ENCODE data around the gene CLEC4D. TPM values are rescaled to one million over a fixed set of nuclear protein-coding genes. Genes with fewer than 3 reads are reported as not detected.

Gene CLEC4D
- total and polyA plus RNA-seq, 9 donors = 0.05 to 0.35 (median 0.15) TPM; not detected in 6

DNA sequence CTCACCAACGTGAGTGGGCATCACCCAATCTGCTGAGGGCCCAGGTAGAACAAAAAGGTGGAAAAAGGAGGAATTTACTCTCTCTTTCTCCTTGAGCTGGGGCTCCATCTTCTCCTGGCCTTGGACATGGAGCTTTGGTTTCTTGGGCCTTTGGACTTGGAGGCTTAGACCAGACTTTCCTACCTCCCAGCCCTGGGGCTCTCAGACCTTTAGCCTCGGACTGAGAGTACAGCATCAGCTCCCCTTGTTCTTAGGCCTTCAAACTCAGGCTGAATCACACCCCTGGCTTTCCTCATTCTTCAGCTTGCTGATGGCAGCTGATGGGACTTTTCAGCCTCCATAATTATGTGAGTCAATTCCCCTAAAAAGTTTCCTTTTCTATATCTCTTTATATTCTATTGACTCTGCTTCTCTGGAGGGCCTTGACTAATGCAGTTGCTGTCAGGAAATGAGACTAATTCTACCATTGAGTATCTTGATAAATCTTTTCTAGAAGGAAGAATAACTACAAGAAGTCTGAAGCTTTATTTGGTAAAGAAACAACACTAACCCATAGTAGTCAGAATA is 43.3 kb downstream of the CLEC4D start:
- no peak overlapping the region for H3K27ac ChIP-seq
- H3K9me3 ChIP-seq = no peaks in the 10 kb centered on the region
- no peak for TF ChIP-seq EP300 (IDR thresholded peaks at IDR 0.05)
- no peak overlapping the region for H3K4me3 ChIP-seq
- no peak for DNase-seq
- no peaks in the 10 kb centered on the region for H3K36me3 ChIP-seq
- 48 to 65% (median 62%) methylated on average over 2 of the region's 2 CpGs for WGBS, 3 donors
- no peaks in the 10 kb centered on the region for H3K27me3 ChIP-seq
- no peaks in the 10 kb centered on the region for H3K4me1 ChIP-seq (ENCODE audit: insufficient read depth)
- intact Hi-C loops (cut with DNase I) = no loop called here

DNA sequence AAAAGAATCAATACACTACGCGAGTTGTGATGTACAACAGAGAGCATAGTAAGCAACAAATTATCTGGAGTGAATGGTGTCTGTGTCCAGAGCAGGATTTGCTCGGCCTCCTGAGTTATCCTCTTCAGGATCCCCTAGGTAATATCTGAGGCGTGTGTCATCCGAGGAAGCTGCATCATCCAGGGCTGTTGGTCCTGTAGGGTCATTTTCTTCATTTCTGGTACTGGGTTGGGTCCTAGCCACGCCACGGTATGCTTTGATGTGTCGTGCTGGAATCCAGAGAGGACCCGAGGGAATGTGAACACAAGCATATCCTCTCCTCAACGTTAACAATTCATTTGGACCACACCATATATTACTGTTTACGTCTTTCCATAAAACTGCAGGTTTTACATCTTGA is 46.4 kb downstream of the CLEC4D start:
- Histone ChIP-seq H3K4me3 (no peak overlapping the region), H3K27me3 (no peaks in the 10 kb centered on the region), H3K4me1 (ENCODE audit: insufficient read depth) (no peaks in the 10 kb centered on the region), H3K9me3 (no peaks in the 10 kb centered on the region), H3K36me3 (no peaks in the 10 kb centered on the region), H3K27ac (no peak overlapping the region)
- intact Hi-C loops (cut with DNase I) = no loop called here
- DNase-seq = no peak
- TF ChIP-seq EP300 (IDR thresholded peaks at IDR 0.05) (no peak), CTCF (IDR thresholded peaks at IDR 0.05) (no peak), POLR2A (IDR thresholded peaks at IDR 0.05) (no peak)
- WGBS, 3 donors = 75 to 84% (median 79%) methylated on average over 11 of the region's 11 CpGs

- DNase-seq = no peak
- Histone ChIP-seq H3K27ac (no peak overlapping the region), H3K4me1 (ENCODE audit: insufficient read depth) (no peaks in the 10 kb centered on the region), H3K9me3 (no peaks in the 10 kb centered on the region), H3K27me3 (no peaks in the 10 kb centered on the region), H3K36me3 (no peaks in the 10 kb centered on the region), H3K4me3 (no peak overlapping the region)
- intact Hi-C loops (cut with DNase I) = no loop called here
- 11 to 38% (median 17%) methylated on average over 4 of the region's 4 CpGs for WGBS, 3 donors
- no peak for TF ChIP-seq CTCF (IDR thresholded peaks at IDR 0.05)
- TF ChIP-seq EP300 (IDR thresholded peaks at IDR 0.05) = no peak
- TF ChIP-seq POLR2A (IDR thresholded peaks at IDR 0.05) = no peak
Measured at GRCh38 chr12:8561011-8561410, 47.7 kb downstream of the CLEC4D start.

- DNase-seq = no peak
- H3K27ac ChIP-seq = no peak overlapping the region
- TF ChIP-seq EP300 (IDR thresholded peaks at IDR 0.05) (no peak), POLR2A (IDR thresholded peaks at IDR 0.05) (no peak), CTCF (IDR thresholded peaks at IDR 0.05) (no peak)
- no peaks in the 10 kb centered on the region for H3K27me3 ChIP-seq
- H3K36me3 ChIP-seq = no peaks in the 10 kb centered on the region
- H3K4me1 ChIP-seq (ENCODE audit: insufficient read depth) = no peaks in the 10 kb centered on the region
- intact Hi-C loops (cut with DNase I) = no loop called here
- no peak overlapping the region for H3K4me3 ChIP-seq
- 91 to 94% (median 92%) methylated on average over 6 of the region's 6 CpGs for WGBS, 3 donors
- H3K9me3 ChIP-seq = no peaks in the 10 kb centered on the region
Measured at GRCh38 chr12:8562310-8562709, 49.0 kb downstream of the CLEC4D start.

GRCh38 chr12:8563356-8563755 is 50.1 kb downstream of the CLEC4D start:
- Histone ChIP-seq H3K4me3 (no peak overlapping the region), H3K36me3 (no peaks in the 10 kb centered on the region), H3K27me3 (no peaks in the 10 kb centered on the region), H3K9me3 (no peaks in the 10 kb centered on the region), H3K27ac (no peak overlapping the region), H3K4me1 (ENCODE audit: insufficient read depth) (no peaks in the 10 kb centered on the region)
- 62 to 72% (median 70%) methylated on average over 3 of the region's 3 CpGs for WGBS, 3 donors
- TF ChIP-seq EP300 (IDR thresholded peaks at IDR 0.05) (no peak), POLR2A (IDR thresholded peaks at IDR 0.05) (no peak), CTCF (IDR thresholded peaks at IDR 0.05) (no peak)
- intact Hi-C loops (cut with DNase I) = no loop called here
- no peak for DNase-seq

Measured in ovary (tissue), 9 donors.